Activated T-cell treated with anti-CD3 and anti-CD28 coated beads, Interleukin-2, amount 50 U/mL, for 1 hour (primary cell): ENCODE measurements around the gene BTBD2.

Experiments
- DNase-seq: peaks from one replicate; pipeline ENCODE4 v3.0.0-alpha.2; 2020

Gene BTBD2

DNA sequence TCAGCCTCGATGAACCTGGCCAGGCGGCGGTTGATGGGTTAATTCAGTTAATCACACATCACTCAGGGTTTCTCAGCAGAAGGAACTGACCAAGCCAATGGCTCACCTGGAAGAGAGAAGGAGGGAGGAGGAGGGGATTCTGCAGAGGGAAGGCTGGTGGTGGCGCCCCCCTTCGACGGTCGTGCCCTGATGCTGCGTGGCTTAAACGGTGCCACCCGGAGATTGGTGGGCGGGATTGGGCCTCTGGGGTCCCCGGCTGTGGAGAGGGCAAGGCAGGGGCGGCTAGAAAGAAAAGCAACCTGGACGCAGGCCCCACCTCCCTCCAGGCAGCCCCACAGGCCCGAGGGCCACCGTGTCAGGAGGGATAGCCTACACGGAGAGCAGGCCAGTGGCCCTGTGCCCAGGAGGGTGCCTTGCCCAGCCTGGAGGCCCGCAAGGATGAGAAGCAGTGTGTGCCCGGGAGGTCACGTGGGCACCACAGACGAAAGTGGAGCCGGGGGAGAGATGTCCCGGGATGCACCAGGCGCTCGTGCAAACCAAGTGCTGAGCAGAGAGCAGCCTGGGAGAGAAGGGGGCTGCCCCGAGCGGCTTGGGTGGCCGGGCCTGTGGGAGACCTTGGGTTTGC lies 58.5 kb downstream of the BTBD2 start:
- DNase-seq, result no peak

DNA sequence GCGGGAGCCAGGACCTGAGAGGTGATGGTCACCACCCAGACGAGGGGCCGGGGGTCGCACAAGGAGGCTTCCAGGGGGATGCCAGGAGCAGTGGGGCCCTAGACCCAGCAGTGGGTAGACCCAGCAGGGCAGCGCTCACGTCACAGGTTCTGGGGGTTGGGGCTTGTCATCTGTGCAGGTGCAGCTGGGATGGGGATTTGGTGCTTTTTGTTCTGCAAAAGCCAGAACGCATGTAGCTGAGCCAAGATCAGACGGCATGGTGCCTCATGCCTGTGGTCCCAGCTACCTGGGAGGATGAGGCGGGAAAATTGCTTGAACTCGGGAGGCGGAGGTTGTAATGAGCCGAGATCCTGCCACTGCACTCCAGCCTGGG lies 59.4 kb downstream of the BTBD2 start:
- no peak for DNase-seq

DNA sequence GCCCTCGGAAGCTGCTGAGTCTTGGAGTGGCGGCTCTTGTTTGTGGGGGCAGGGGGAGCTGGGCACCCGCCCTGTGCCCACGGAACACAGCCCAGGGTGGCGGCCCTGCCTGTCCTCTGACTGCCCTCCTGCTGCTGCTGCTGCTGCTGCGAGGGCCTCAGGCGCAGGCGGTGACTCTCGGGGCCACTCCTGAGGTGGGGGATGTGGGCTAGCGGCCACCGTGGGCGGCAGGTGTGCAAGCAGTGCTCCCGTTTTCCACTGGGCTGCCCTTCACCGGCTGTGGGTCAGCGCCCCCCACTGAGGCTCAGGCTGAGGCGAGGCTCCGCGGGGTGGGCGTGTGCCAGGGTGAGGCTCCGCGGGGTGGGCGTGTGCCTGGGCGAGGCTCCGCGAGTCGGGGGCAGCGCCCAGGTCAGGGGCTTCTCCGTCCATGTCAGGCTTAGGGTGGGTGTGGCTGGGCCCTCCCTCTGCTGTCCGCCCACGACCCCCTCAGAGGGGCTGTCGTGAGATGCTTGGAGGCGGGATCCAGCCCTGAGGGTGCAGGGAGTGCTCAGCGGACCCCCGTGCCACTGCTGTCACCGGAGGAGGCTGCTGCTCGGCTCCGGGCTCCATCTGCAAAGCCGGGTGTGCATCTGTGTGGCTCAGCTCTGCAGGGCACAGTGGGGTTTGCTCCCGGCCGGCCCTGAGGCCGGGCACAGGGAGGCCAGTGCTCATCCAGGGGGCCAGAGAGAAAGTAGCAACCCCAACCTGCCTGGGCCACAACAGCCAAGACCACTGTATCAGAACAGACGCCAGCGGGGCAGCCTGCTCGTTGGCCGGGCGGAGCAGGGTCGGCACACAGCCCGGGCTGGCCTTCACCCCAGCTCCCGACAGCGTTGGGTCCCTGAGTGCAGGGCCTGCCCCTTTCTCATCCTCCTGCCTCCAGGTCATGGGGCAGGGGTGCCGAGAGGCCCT lies 60.1 kb downstream of the BTBD2 start:
- no peak for DNase-seq

DNA sequence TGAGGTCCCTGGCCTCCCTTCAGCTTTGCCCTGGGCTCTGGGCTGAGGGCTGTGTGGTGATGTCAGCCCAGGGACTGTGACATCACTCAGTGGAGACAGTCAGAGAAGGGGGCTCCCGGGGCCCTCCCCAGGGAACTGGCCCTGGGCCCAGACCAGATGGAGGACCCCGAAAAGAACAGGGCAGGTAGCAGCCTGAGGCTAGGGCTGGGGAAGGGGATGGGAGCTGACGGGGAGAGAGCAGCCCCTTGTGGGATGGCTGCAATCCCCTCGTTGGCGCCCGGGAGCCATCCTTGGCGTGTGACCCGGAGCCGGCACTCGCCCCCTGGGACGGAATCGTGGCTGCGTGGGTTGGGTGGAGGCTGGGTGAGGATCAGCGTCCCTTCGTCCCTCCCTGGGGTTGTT lies 61.0 kb downstream of the BTBD2 start:
- no peak for DNase-seq

DNA sequence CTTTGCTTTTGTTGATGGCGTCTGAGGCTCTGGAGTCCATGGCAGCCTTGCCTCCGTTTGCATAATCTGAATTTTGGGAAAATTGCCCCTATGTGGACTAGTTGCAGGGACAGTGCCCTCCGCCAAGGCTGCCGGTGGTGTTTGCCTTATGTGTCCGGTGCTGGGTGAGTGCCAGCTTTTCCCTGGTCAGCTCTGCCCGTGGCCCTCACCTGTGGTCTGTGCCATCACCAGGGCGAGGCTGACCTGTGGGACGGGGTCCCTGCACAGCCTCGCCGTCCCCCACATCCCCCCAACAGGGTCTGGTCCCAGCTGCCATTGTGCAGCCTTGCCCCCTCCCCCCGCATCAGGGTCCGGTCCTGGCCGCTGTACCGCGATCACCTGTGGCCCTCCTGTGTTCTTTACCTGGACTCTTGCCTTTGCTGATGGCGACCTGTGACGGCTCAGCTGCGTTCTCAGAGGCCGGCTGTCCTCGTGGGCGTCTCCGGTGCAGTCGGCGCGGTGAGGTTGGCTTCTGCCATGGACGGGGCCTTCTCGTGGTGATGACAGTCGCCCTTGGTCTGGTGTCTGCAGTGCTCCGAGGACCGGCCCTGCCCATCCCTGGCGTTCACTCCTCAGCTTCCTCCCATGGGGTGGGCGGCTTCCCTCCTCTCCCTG lies 61.9 kb downstream of the BTBD2 start:
- no peak for DNase-seq

DNA sequence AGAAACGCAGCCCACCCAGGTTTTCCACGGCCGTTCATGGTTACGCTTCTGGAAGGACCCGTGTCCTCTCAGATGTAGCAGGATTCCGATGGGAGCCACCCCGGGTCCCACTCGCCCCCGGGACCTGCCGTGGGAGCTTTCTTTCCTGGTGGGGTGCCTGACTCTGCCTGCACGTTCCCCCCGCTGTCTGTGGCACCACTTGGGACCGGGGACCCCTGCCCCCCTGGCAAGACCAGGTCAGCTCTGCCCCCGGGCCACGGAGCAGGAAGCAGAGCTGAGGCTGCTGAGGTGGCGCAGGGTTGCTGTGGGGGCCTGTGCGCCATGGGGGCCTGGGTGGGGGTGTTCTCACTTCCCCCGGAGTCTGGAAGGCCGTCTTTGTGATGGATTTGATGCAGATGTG lies 62.5 kb downstream of the BTBD2 start:
- no peak for DNase-seq

DNA sequence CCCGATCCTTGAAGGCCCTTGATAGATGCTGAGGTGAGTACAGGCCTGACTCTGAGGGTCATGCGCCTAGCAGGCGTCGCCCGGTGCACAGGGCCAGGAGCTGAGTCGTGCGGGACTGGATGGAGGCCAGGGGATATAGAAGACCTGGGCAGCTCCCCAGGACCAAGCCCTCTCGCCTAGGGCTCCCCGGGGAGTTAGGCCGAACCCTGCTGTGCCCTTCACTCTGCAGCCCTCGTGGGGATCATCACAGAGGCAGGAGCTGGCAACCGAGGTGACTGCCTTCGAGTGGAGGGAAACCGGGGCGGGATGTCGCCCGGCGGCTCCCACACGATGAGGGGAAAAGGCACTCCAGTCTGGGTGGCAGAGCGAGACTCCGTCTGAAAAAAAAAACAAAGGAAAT lies 62.9 kb downstream of the BTBD2 start:
- no peak for DNase-seq

DNA sequence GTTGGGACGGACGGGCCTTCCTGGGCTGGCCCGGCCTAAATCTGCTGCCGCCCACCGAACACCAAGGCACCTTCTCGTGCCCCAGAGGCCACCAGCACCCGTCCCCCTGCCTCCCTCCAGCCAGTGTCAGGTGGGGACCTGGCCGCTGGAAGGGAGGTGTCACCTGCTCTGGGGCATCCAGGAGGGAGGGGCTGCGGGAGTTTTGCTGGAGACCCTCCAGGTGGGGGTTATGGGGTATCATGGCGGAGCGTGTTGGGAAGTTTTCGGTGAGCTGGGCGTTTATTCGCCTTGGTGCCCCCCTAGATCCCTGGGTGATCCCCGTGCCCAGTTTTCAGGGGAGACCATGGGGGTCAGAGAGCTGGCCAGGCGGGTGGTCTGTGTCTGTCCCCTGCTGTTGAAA lies 64.9 kb downstream of the BTBD2 start:
- DNase-seq, result no peak

DNA sequence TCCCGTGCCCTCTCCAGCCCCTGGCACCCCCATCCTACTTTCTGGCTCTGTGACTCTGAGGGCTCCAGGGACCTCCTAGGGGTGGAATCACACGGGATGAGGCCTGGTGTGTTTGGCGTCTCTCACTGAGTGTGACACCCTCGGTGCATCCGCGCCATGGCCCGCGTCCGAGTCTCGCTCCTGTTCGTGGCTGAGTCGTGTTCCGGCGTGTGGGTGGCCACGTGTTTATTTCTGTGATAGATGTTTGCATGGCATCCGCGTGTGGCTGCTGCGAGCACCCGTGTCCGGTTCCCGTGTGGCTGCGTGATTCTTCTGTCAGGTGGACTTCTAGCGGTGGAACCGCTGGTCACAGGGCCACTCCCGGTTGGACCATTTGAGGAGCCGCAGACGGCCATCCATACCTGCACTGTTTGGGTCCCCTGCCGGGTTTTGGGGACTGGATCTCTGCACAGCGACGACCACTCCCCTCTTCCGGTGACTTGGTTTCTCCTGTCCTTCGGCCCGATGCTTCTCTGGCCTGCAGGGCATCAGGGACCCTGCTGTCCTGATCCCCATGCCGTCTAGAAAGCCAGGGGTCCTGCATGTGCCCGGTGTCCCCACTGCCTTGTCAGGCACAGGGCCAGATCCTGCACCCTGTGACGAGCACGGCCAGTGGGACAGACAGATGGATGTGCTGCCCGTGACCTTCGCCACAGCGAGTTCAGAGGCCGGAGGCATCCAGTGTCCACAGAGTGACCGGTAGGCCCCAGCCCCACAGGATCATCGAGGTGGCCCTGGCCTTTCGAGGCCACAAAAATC lies 66.0 kb downstream of the BTBD2 start:
- DNase-seq, result no peak

DNA sequence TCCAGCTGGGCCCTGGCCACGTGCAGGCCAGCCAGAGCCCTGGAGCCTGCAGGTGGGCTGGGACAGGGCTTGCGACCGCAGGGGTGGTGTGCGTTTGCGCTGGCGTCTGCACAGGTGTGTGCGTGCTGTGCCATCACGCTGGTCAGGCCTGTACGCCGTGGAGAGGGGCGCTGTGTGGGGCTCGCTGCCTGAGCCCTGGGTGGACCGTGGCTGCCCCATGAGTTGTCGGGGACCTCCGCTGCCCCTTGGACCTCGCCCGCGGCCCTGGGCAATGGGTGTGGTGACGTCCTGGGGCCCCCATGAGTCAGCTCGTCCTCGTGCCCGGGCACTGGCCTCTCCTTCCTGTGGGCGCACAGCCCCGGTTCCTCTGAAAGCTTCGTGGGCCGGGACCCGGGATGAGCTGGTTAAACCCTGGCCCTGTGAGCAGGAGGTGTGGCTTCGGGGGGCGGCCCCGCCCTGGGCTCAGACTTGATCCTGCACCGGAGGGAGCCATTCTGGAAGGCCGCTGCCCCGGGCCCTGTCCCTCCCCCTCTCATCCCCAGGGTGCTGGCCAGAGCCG lies 67.8 kb downstream of the BTBD2 start:
- DNase-seq, result no peak

DNA sequence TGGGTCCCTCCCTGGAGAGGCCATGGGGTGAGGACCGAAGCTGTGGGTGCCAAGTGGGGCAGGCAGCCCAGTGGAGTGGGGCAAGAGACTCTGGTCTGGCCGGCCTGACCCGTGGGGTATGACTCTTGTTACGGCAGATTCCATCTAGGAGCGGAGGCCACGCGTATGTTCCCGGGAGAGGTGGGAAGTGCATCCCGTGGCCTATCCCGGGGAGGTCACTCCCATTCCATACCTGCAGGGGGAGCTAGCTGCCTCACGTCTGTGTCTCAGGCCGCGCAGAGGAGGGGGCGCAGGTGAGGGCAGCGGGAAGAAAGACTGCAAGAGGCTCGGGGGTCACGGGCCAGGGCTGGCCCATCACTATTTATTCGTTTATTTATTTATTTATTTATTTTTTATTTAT lies 69.6 kb downstream of the BTBD2 start:
- DNase-seq, result peak; percentile 46

DNA sequence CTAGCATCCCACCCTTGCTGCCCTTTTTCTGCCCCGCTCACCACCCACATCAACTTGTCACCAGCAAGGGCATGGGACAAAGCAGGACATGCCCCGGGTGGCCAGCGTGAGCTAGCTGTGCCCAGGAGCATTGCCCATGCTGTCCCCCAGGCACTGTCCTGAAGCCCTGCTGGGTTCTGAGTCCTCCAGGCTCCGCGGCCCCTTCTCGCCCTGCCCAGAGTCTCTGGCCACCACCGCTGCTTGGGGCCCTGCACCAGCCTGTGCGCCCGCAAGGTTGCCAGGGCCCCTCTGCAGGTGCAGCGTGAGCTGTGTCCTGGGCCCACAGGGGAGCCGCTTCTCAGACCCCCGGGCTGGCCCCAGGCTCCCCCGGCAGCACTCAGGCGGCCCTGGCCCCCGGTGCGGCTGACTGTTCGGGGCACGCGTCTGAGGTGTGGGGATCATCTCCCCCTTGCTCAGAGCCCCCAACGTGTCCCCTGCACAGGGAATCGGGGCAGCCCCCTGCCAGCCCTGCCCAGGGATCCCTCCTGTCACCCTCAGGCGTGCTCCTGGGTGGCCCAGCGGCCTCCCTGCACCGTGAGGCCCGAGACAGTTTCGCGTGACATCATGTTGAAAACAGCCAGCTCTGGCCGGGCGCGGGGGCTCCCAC lies 70.5 kb downstream of the BTBD2 start:
- DNase-seq, result no peak

DNA sequence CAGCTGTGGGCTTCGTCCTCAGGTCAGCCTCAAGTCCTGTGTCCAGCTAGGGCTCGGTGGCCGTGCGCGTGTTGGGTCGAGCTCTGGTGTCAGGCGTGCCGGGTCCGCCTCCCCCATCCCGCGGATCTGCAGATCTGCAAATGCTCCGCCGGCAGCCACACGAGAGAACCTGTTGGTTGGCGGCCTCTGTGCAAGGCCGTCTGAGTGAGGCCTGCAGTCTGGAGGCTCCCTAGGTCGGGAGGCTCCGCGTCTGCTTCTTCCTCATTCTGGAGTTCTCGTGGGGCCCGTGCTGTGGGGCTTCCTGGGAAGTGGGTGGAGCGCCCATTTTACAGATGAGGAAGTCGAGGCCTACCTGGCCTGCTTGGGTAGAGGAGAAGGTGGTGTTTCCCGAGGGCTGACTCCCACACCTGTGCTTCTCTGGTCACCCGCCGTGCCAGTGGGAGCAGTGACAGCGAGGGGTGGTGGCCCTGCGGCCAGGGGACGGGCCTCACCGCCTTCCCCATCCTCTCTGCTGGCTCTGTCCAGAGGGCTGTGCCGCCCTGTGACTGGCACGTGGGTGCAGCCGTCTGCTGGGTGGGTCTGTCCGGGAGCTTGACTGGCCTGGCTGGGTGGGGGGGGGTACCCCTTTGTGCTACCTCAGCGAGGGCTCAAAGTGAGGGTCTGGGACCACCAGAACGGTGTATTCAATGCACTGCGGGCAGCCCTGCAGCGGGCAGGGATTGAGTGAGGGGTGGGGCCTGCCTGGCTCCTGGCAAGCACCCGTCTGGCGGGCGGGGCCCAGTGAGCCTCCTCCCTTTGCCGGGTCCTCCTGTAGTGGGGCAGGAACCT lies 71.2 kb downstream of the BTBD2 start:
- DNase-seq, result no peak

DNA sequence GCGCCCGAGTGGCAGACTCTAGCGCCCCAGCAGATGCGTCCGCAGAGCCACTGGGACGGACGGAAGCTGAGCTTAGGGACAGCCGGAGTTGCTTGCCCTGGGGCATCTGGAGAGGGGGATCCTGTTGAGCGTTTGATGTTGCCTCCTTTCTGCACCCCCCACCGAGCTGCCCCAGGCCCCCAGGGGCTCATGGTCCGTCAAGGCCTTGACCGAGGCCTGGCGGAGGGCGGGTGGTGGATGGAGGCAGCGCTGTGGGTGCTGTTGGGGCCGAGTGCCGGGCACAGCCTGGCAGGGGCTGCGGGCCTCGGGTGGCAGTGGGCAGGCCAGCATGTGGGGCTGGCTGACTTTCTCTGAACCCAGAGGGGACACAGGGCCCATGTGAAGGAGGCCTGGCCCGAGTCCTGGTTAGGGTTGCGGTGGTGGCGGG lies 71.8 kb downstream of the BTBD2 start:
- DNase-seq, result no peak

DNA sequence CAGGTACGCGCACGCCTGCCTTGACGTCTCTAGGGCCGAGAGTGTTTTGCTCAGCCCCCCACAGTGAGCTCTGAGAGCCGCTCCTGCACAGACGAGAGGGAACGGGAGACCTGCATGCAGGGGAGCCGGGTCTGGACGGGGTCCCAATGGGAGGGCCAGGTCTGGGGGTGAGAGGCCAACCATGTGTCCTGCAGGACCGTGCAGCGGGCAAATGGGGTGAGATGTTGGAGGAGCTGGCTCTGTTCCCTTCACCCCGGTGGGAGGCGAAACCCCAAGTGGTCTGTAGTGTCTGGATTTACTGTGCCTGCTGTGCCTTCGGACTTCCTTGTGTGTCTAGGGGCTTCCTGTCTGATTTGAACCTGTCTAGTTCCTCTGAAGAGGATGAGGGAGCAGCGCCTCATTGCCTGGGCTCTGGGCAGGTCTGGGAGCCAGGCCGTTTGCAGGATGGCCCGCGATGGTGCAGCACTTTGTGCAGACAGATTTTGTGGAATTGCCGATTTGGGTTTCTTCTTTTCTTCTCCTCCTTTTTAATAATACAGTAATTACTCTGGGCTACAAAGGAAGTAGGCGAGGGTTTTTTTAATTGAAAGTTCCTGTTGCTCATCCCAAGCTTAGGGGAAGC lies 72.5 kb downstream of the BTBD2 start:
- DNase-seq, result no peak

DNA sequence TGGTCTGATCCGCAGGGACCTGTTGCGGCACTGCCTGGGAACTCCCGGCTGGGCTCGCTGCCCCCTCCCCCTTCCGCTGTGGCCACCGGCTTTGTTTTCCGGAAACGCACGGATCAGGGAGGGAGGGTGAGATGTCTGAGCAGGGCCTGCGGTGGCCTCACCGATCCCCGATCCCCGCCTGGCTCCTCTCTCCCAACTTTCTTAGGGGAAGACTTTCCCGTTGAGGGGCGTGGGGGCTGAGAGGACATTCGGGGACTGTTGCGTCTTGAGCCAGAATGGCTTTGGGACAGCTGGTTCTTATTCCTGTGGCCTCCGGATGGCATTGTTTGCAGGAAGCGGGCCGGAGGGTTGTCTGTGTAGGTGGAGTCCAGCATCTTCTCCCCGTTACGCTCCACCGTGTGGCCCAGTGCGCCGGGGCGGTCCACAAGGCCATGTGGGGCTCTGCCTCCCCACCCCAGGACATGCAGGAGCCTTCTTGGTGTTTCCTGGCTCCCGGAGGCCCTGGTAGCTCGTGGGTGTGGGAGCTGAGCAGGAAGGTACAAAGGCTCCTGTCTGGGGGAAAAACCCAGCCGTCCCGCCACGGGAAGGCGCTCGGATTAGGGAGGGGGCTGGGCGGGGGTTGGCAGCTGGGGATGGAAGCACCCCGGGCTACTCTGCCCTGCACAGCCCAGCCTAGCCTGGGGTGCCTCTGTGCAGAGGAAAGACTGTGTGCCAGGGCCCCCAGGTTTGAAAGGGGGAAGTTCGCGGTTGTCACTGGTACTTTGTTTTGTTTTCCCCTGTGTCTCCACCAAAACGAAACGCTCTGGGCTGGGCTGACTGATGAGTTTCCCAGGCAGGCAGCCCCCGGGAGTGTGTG lies 73.2 kb downstream of the BTBD2 start:
- peak; percentile 80 for DNase-seq

DNA sequence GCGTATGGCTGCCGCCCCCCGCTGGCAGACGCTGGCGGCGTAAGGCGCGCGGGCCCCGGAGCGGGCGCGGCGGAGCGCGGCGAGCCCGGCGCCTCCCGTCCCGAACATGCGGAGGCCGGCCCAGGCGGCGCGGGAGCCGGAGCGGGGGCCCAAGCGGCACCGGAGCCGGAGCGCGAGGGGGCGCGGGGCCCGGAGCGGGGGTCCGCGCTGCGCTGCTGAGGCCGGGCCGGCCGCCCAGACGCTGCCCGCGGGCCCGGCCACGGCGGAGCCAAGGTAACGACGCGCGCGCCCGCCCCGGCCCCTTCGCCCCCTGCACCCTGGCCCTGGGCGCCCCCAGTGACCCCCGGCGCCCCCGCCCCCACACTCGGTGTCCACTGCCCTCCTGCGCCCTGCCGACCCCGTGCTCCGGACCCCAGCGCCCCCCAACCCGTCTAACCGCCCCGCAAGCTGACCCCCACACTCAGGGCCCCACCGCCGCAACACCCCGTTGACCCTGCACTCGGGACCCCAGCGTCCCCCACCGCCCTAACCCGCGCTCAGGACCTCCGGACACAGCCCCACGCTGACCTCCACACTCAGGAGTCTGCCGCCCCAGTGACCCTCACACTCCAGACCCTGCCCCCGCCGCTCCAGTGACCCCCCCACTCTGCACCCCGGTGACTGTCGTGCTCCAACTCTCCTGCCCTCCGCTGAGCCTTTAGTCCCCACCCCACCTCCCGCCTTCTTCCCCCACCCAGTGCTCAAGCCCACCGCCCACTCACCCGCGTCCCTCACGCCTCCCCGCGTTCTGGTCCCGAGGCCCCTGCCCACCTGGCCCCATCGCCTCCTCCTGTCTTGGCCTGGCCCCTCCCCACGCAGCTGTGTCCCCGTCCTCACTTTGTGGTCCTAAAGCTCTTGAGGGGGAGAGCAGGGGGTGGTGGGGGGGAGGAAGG lies 74.1 kb downstream of the BTBD2 start, which contains the start of gene CSNK1G2:
TSS of gene CSNK1G2 (plus strand) at position 27 of the 932 bp plus-strand sequence. CDS start 28,601 bp downstream, outside the sequence.
- no peak for DNase-seq

DNA sequence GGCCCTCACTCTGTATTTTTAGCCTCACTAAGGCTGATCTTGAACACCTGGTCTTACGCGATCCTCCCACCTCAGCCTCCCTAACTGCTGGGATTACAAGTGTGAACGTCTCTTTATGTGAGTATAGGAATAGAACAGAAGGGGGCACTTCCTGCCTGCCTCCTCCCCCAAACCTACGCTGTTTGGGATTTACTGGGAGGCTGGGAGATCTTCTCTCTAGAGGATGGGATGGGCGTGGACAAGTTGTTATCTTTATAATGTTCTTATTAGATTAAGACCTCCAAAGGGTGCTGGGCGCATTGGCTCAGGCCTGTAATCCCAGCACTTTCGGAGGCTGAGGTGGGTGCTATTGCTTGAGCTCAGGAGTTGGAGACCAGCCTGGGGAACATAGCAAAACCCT lies 77.4 kb downstream of the BTBD2 start:
- no peak for DNase-seq
